OCI-LY3 (cell line): ENCODE results near the gene ERAL1.

Source experiments
- H2AFZ ChIP-seq: fragments of 200-600, 300-600 bp; shearing (Covaris generic); 2 replicates; pipeline ENCODE4 v1.6.0; 2014; ENCODE audit warnings: antibody characterized with exemption, low read depth, low read length
- H3K27ac ChIP-seq: fragments of 200-600, 300-600 bp; sonication (generic); 2 replicates; pipeline ENCODE4 v1.5.1; 2014; ENCODE audit warnings: mild to moderate bottlenecking, low read length, moderate library complexity, mixed read lengths
- H3K27me3 ChIP-seq: fragments of 200-600, 300-600 bp; sonication (generic); 2 replicates; pipeline ENCODE4 v1.6.1; 2014; ENCODE audit warnings: low read depth, low read length, mixed read lengths
- H3K36me3 ChIP-seq: fragments of 200-600, 300-600 bp; sonication (generic); replicated peaks from 2 replicates; pipeline ENCODE3; 2014; ENCODE audit warnings: low read depth, low read length, mixed read lengths
- H3K4me1 ChIP-seq: fragments of 300-600, 200-600 bp; sonication (generic); 2 replicates; pipeline ENCODE4 v1.6.1; 2014; ENCODE audit warnings: low read length, mixed read lengths
- H3K4me2 ChIP-seq: fragments of 200-600, 300-600 bp; sonication (generic); 2 replicates; pipeline ENCODE4 v1.6.1; 2014; ENCODE audit warnings: low read length, mixed read lengths
- H3K4me3 ChIP-seq: fragments of 300-600, 200-600 bp; sonication (generic); 2 replicates; pipeline ENCODE4 v1.5.1; 2014; ENCODE audit warnings: antibody characterized with exemption, mild to moderate bottlenecking, low read length, moderate library complexity
- H3K79me2 ChIP-seq: fragments of 300-600, 200-600 bp; shearing (Covaris generic); 2 replicates; pipeline ENCODE4 v1.6.1; 2014; ENCODE audit warnings: mild to moderate bottlenecking, low read length, mixed read lengths
- H3K9ac ChIP-seq: fragments of 300-600, 200-600 bp; shearing (Covaris generic); 2 replicates; pipeline ENCODE4 v1.6.0; 2014; ENCODE audit warnings: mild to moderate bottlenecking, low read length, moderate library complexity
- H3K9me3 ChIP-seq: fragments of 200-600, 300-600 bp; shearing (Covaris generic); 2 replicates; pipeline ENCODE4 v1.6.1; 2014; ENCODE audit warnings: low read length, mixed read lengths; ENCODE audit not compliant: insufficient read depth
- H4K20me1 ChIP-seq: fragments of 200-600, 300-600 bp; sonication (generic); 2 replicates; pipeline ENCODE4 v1.6.1; 2016; ENCODE audit warnings: low read length, mixed read lengths; ENCODE audit not compliant: insufficient read depth
- CTCF ChIP-seq: fragments of 200-600, 300-600 bp; sonication (generic); IDR thresholded peaks from 2 replicates; pipeline ENCODE4 v1.5.1; 2014; ENCODE audit warnings: antibody characterized with exemption, low read length, low read depth
- EZH2phosphoT487 ChIP-seq: fragments of 200-600 bp; shearing (Covaris generic); IDR thresholded peaks from 2 replicates; pipeline ENCODE4 v1.6.1; 2018; ENCODE audit warnings: antibody characterized with exemption, mixed run types, low read depth

Gene ERAL1

GRCh38 chr17:28899212-28899815 is 44.5 kb downstream of the ERAL1 start:
- Histone ChIP-seq H3K4me2 (no peak overlapping the region), H3K4me1 (peaks cover 53% of the 10 kb centered on the region), H4K20me1 (no peaks in the 10 kb centered on the region), H3K79me2 (peaks cover 71% of the 10 kb centered on the region), H3K27ac (no peak overlapping the region), H3K9me3 (no peaks in the 10 kb centered on the region), H3K27me3 (no peaks in the 10 kb centered on the region), H3K9ac (no peak overlapping the region), H3K36me3 (peaks cover 25% of the 10 kb centered on the region), H2AFZ (no peak overlapping the region), H3K4me3 (no peak overlapping the region)
- TF ChIP-seq CTCF (no peak), EZH2phosphoT487 (no peak)

DNA sequence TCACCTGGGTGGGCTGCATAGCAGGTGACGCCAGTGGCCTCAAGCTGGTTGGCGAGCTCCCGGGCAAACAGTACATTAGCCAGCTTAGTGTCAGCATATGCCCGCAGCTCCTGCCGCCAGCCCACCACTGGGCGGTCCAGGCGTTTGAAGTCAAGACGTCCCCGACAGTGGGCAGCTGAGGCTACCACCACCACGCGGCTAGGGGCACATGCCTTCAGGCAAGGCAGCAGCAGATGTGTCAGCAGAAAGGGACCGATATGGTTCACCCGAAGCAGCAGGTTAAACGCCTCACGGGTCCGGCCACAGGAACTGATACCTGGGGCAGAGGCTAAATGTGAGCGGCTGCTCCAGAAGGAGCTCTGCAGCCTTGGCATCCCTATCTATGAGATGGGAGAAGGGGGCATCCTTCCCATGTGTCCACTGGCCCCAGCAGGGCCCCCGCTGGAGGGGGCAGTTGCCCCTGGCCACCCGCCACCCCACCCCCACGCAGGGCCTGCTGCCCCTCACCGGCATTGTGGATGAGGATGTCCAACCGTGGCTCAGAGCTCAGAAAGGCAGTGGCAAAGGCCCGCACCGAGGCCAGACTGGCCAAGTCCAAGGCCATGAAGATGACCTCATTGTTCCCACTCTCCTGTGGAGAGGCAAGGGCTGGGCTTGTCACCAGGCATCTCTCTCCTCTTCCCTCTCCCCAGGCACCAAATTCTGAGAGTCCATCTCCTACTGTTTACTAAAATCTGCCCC is 46.3 kb downstream of the ERAL1 start:
- peak overlapping the region; percentile 91 for H3K9ac ChIP-seq
- TF ChIP-seq EZH2phosphoT487 (no peak), CTCF (no peak)
- H3K9me3 ChIP-seq, result no peaks in the 10 kb centered on the region
- no peaks in the 10 kb centered on the region for H4K20me1 ChIP-seq
- peak overlapping the region; percentile 97 for H3K4me2 ChIP-seq
- no peak overlapping the region for H2AFZ ChIP-seq
- peak overlapping the region; percentile 82 for H3K27ac ChIP-seq
- H3K36me3 ChIP-seq, result peaks cover 33% of the 10 kb centered on the region
- peaks cover 55% of the 10 kb centered on the region for H3K79me2 ChIP-seq
- no peaks in the 10 kb centered on the region for H3K27me3 ChIP-seq
- H3K4me3 ChIP-seq, result peak overlapping the region; percentile 84
- peaks cover 40% of the 10 kb centered on the region for H3K4me1 ChIP-seq

- H4K20me1 ChIP-seq, result no peaks in the 10 kb centered on the region
- H3K27me3 ChIP-seq, result no peaks in the 10 kb centered on the region
- no peak for TF ChIP-seq CTCF
- peak overlapping the region; percentile 97 for H3K4me2 ChIP-seq
- H3K4me3 ChIP-seq, result peak overlapping the region; percentile 84
- H3K27ac ChIP-seq, result peak overlapping the region; percentile 82
- peaks cover 42% of the 10 kb centered on the region for H3K36me3 ChIP-seq
- peaks cover 36% of the 10 kb centered on the region for H3K4me1 ChIP-seq
- no peak overlapping the region; the same call in 1 of the 2 replicates for H2AFZ ChIP-seq
- H3K9me3 ChIP-seq, result no peaks in the 10 kb centered on the region
- peak overlapping the region; percentile 91 for H3K9ac ChIP-seq
- peaks cover 46% of the 10 kb centered on the region for H3K79me2 ChIP-seq
These were observed 47.3 kb downstream of the ERAL1 start for GRCh38 chr17:28901866-28902818.
